ENCODE measurements around the gene ATXN7L1. TPM values are rescaled to one million over a fixed set of nuclear protein-coding genes. Genes with fewer than 3 reads are reported as not detected.

Gene ATXN7L1
- total RNA-seq, 2 donors from 2014 or later, result 12.6 to 28.1 TPM

- Histone ChIP-seq H3K4me3 (no peak overlapping the region), H3K36me3 (no peaks in the 10 kb centered on the region), H3K9me3 (no peaks in the 10 kb centered on the region), H3K27ac (no peak overlapping the region), H3K4me1 (replicated peaks) (no peaks in the 10 kb centered on the region), H3K27me3 (replicated peaks; ENCODE audit: insufficient read depth) (no peaks in the 10 kb centered on the region)
- no peak for DNase-seq (ENCODE audit: low spot score)
- WGBS, result 79% methylated on average over 15 of the region's 15 CpGs
- TF ChIP-seq POLR2A (IDR thresholded peaks at IDR 0.05) (no peak), CTCF (IDR thresholded peaks at IDR 0.05) (no peak), POLR2AphosphoS5 (IDR thresholded peaks at IDR 0.05) (no peak)
- intact Hi-C loops (cut with DNase I), result no loop called here
These were observed 88.0 kb downstream of the ATXN7L1 start for GRCh38 chr7:105788356-105788755.

GRCh38 chr7:105787793-105788192 lies 88.6 kb downstream of the ATXN7L1 start:
- H3K4me1 ChIP-seq (replicated peaks), result no peaks in the 10 kb centered on the region
- no peak for DNase-seq (ENCODE audit: low spot score)
- WGBS, result 83% methylated on average over 3 of the region's 3 CpGs
- H3K27ac ChIP-seq, result no peak overlapping the region
- no peaks in the 10 kb centered on the region for H3K36me3 ChIP-seq
- TF ChIP-seq POLR2A (IDR thresholded peaks at IDR 0.05) (no peak), POLR2AphosphoS5 (IDR thresholded peaks at IDR 0.05) (no peak), CTCF (IDR thresholded peaks at IDR 0.05) (no peak)
- intact Hi-C loops (cut with DNase I), result no loop called here
- H3K4me3 ChIP-seq, result no peak overlapping the region
- H3K27me3 ChIP-seq (replicated peaks; ENCODE audit: insufficient read depth), result no peaks in the 10 kb centered on the region
- H3K9me3 ChIP-seq, result no peaks in the 10 kb centered on the region

GRCh38 chr7:105786520-105787470 lies 89.6 kb downstream of the ATXN7L1 start:
- no peaks in the 10 kb centered on the region for H3K4me1 ChIP-seq (replicated peaks)
- H3K9me3 ChIP-seq, result no peaks in the 10 kb centered on the region
- intact Hi-C loops (cut with DNase I), result no loop called here
- TF ChIP-seq POLR2AphosphoS5 (IDR thresholded peaks at IDR 0.05), result no peak
- no peak for TF ChIP-seq POLR2A (IDR thresholded peaks at IDR 0.05)
- TF ChIP-seq CTCF (IDR thresholded peaks at IDR 0.05), result no peak
- H3K36me3 ChIP-seq, result no peaks in the 10 kb centered on the region
- H3K4me3 ChIP-seq, result no peak overlapping the region
- H3K27me3 ChIP-seq (replicated peaks; ENCODE audit: insufficient read depth), result no peaks in the 10 kb centered on the region
- no peak for DNase-seq (ENCODE audit: low spot score)
- H3K27ac ChIP-seq, result no peak overlapping the region
- WGBS, result 82% methylated on average over 10 of the region's 10 CpGs

GRCh38 chr7:105782391-105783042 lies 93.9 kb downstream of the ATXN7L1 start:
- no peaks in the 10 kb centered on the region for H3K36me3 ChIP-seq
- WGBS, result 90% methylated on average over 10 of the region's 10 CpGs
- TF ChIP-seq CTCF (IDR thresholded peaks at IDR 0.05) (no peak), POLR2A (IDR thresholded peaks at IDR 0.05) (no peak), POLR2AphosphoS5 (IDR thresholded peaks at IDR 0.05) (no peak)
- no peaks in the 10 kb centered on the region for H3K27me3 ChIP-seq (replicated peaks; ENCODE audit: insufficient read depth)
- intact Hi-C loops (cut with DNase I), result no loop called here
- H3K4me3 ChIP-seq, result no peak overlapping the region
- no peak for DNase-seq (ENCODE audit: low spot score)
- no peak overlapping the region for H3K27ac ChIP-seq
- no peaks in the 10 kb centered on the region for H3K4me1 ChIP-seq (replicated peaks)
- no peaks in the 10 kb centered on the region for H3K9me3 ChIP-seq

Measured in prostate gland (tissue), 2 donors.